Keratinocyte (primary cell): ENCODE data around the gene NR6A1. TPM values are rescaled to one million over a fixed set of nuclear protein-coding genes. Genes with fewer than 3 reads are reported as not detected.

Experiments used
- DNase-seq: peaks from one replicate; pipeline ENCODE4 v3.0.0-alpha.2; 2011; ENCODE audit warnings: low read depth, missing footprints, low spot score
- FAIRE-seq: peaks from 2 replicates; lab custom pipeline; 2011; peaks lifted over from hg19 to GRCh38; lab: Jason Lieb, UNC
- H2AFZ ChIP-seq: 2 replicates; pipeline ENCODE4 v1.6.0; 2012; ENCODE audit warnings: low read length, control low read depth, inconsistent platforms; ENCODE audit not compliant: control insufficient read depth
- H3K27ac ChIP-seq: 2 replicates; pipeline ENCODE4 v1.5.1; 2011; ENCODE audit warnings: low read length; ENCODE audit not compliant: control insufficient read depth, insufficient read depth
- H3K27me3 ChIP-seq: 3 replicates; pipeline ENCODE4 v1.6.0; 2011; ENCODE audit warnings: low read length; ENCODE audit not compliant: control insufficient read depth, insufficient read depth; ENCODE audit errors: extremely low read depth
- H3K36me3 ChIP-seq, 2 experiments: 2 replicates in 1 of 2; 3 replicates in 1 of 2; pipeline ENCODE4 v1.5.1; 2011; ENCODE audit warnings: low read length in 2 of 2, mild to moderate bottlenecking in 1 of 2; ENCODE audit not compliant: control insufficient read depth in 2 of 2, insufficient read depth in 2 of 2; ENCODE audit errors: extremely low read depth in 1 of 2
- H3K4me1 ChIP-seq: 3 replicates; pipeline ENCODE4 v1.5.1; 2011; ENCODE audit warnings: low read length; ENCODE audit not compliant: control insufficient read depth, insufficient read depth; ENCODE audit errors: extremely low read depth
- H3K4me2 ChIP-seq: 3 replicates; pipeline ENCODE4 v1.6.0; 2011; ENCODE audit warnings: low read depth, low read length; ENCODE audit not compliant: control insufficient read depth, insufficient read depth; ENCODE audit errors: extremely low read depth
- H3K4me3 ChIP-seq, 3 experiments: fragments of 200-600 bp in 1 of 3; sonication (generic) in 1 of 3; 2 replicates in 2 of 3; 3 replicates in 1 of 3; pipeline ENCODE4 v1.5.1; 2011 to 2016; ENCODE audit warnings: low read length in 3 of 3, mild to moderate bottlenecking in 3 of 3, control low read depth in 2 of 3, inconsistent platforms in 1 of 3, low read depth in 1 of 3, mixed read lengths in 1 of 3, mixed run types in 1 of 3, moderate library complexity in 1 of 3; ENCODE audit not compliant: control insufficient read depth in 2 of 3, insufficient read depth in 2 of 3; ENCODE audit errors: extremely low read depth in 1 of 3
- H3K79me2 ChIP-seq: 2 replicates; pipeline ENCODE4 v1.6.0; 2012; ENCODE audit warnings: low read length; ENCODE audit not compliant: control insufficient read depth, insufficient read depth
- H3K9ac ChIP-seq: 3 replicates; pipeline ENCODE4 v1.6.0; 2011; ENCODE audit warnings: low read length; ENCODE audit not compliant: control insufficient read depth, insufficient read depth; ENCODE audit errors: extremely low read depth
- H3K9me1 ChIP-seq: 3 replicates; pipeline ENCODE4 v1.6.0; 2011; ENCODE audit warnings: low read length; ENCODE audit not compliant: control insufficient read depth, insufficient read depth; ENCODE audit errors: extremely low read depth
- H3K9me3 ChIP-seq: 2 replicates; pipeline ENCODE4 v1.5.1; 2012; ENCODE audit warnings: low read depth, low read length; ENCODE audit not compliant: control insufficient read depth
- H4K20me1 ChIP-seq: 3 replicates; pipeline ENCODE4 v1.6.0; 2011; ENCODE audit warnings: low read length; ENCODE audit not compliant: control insufficient read depth, insufficient read depth; ENCODE audit errors: extremely low read depth
- EZH2 ChIP-seq: IDR thresholded peaks from one replicate; pipeline ENCODE4 v1.6.1; 2012; ENCODE audit warnings: inconsistent platforms, mild to moderate bottlenecking, low read length, moderate library complexity
- dilution Hi-C: fragments of 300-500 bp; cut with MboI; formaldehyde crosslinking; loops from one replicate; pipeline ENCODE4 v1.7.0; 2020; ENCODE audit warnings: low sequenced_read_pairs; ENCODE audit not compliant: extremely low pct_ligation_motif_present
- polyA plus RNA-seq, 5 experiments: library from polyadenylated mRNA; depleted of rRNA in 3 of 5; stranded (reverse) in 3 of 5; stranded (forward) in 1 of 5; unstranded in 1 of 5; fragments of >200 nt; gene quantifications; 1 replicate in 1 of 5; 2 replicates in 3 of 5; 3 replicates in 1 of 5; pipeline versions ENCODE4 v1.2.1 to v1.2.3, GENCODE V29; 2011 to 2012; ENCODE audit warnings: missing spikeins in 2 of 5, low read depth in 1 of 5, low replicate concordance in 1 of 5
- TF ChIP-seq, protein P1 (sequence below), 3 experiments: IDR thresholded peaks in 1 of 3; conservative IDR thresholded peaks in 1 of 3; optimal IDR thresholded peaks in 1 of 3; 2 replicates in 2 of 3; 3 replicates in 1 of 3; pipeline versions ENCODE3 to v1.5.1; 2011; ENCODE audit warnings: low read length in 3 of 3, mild to moderate bottlenecking in 3 of 3, moderate library complexity in 2 of 3, control low read depth in 1 of 3, inconsistent platforms in 1 of 3; ENCODE audit not compliant: insufficient read depth in 2 of 3; ENCODE audit errors: extremely low read depth in 1 of 3

The NR6A1 gene
- polyA plus RNA-seq, 1 donor (not counting 4 experiments of a cell fraction or from before 2014, with no cell fraction given), result 1.8 TPM

DNA sequence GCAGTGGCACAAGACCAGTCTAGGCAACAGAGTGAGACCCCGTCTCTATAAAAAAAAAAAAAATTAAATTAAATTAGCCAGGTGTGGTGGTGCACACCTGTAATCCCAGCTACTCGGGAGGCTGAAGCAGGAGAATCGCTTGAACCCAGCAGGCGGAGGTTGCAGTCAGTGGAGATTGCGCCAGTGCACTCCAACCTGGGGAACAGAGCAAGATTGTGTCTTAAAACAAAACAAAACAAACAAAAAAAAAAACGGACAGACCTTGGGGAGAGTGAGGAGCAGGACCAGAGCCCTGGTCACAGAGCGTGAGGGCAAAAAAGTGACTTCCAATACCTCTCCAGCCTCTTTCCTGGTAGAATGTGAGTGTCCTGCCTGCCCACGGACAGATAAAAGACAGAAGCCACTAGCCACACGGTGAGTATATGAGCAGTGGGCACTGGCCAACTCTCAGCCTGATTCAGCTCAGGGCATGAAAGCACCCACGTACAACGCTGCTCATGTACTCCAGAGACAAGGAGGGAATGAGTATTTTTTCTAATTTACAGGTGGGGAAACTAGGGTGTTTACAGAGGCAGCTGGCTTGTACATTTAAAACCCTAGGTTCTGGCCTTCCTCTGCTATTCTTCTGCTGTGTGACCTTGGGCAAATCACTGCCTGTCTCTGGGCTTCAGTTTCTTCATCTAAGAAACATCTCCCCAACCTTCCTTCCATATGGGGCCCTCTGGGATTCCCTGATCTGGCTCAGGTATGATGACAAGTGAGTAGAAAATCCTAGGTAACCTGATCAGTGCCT lies 7.7 kb upstream of the NR6A1 start:
- no peak overlapping the region for H3K9ac ChIP-seq
- H3K79me2 ChIP-seq, result no peaks in the 10 kb centered on the region
- H3K9me3 ChIP-seq, result no peaks in the 10 kb centered on the region
- H3K27me3 ChIP-seq, result peaks cover 20% of the 10 kb centered on the region
- H4K20me1 ChIP-seq, result peaks cover 5% of the 10 kb centered on the region
- no peaks in the 10 kb centered on the region for H3K36me3 ChIP-seq
- FAIRE-seq, result no peak
- peaks cover 18% of the 10 kb centered on the region for H3K4me1 ChIP-seq
- peak overlapping the region in 1 of 3 experiments; percentile 18 for H3K4me3 ChIP-seq
- no peak for DNase-seq
- H2AFZ ChIP-seq, result no peak overlapping the region
- dilution Hi-C loops, result no loop called here
- peak overlapping the region; percentile 2 for H3K4me2 ChIP-seq
- no peak overlapping the region for H3K27ac ChIP-seq
- TF ChIP-seq, protein P1, sequence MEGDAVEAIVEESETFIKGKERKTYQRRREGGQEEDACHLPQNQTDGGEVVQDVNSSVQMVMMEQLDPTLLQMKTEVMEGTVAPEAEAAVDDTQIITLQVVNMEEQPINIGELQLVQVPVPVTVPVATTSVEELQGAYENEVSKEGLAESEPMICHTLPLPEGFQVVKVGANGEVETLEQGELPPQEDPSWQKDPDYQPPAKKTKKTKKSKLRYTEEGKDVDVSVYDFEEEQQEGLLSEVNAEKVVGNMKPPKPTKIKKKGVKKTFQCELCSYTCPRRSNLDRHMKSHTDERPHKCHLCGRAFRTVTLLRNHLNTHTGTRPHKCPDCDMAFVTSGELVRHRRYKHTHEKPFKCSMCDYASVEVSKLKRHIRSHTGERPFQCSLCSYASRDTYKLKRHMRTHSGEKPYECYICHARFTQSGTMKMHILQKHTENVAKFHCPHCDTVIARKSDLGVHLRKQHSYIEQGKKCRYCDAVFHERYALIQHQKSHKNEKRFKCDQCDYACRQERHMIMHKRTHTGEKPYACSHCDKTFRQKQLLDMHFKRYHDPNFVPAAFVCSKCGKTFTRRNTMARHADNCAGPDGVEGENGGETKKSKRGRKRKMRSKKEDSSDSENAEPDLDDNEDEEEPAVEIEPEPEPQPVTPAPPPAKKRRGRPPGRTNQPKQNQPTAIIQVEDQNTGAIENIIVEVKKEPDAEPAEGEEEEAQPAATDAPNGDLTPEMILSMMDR (optimal IDR thresholded peaks at IDR 0.05 in 1 of 3, IDR thresholded peaks at IDR 0.05 in 1 of 3, conservative IDR thresholded peaks at IDR 0.05 in 1 of 3; ENCODE audit: extremely low read depth in 1 of 3, insufficient read depth in 2 of 3, low read length in 3 of 3), result no peak
- no peak for TF ChIP-seq EZH2
- no peaks in the 10 kb centered on the region for H3K9me1 ChIP-seq

DNA sequence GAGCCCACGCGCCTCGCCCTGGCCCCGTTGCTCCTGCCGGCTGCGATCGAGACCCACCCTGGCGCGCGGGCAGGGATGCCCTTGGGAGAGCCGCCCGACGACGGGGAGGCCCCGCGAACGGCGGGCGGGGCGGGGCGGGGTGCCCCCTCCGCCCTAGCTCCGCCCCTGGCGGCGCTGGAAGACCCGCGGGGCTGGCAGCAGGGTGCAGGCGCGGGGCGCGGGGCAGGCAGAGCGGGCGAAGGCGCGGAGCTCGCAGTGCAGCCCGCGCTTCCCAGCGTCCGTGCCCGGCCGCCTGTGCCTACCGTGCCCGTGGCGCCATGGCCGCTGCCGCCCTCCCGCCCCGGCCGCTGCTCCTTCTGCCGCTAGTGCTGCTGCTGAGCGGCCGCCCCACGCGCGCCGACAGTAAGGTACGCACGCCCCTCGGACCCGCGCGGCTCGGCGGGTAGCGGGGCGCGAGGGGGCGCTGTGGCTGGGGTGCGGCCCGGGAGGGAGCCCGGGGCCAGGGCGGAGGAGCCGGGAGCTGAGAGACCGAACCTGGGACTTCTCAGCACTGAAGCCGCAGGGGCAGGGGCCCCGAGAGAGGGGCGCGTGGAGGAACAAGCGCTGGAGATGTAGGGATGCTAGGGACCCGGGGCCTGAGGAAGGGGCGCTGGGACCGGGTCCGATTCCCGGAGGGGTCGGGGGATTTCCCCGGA lies 6.0 kb upstream of the NR6A1 start, which contains the start of gene OLFML2A:
OLFML2A (plus strand) TSS at position 180 of the 695 bp plus-strand sequence; CDS start at position 318, 138 bp downstream.
- DNase-seq, result no peak
- H3K79me2 ChIP-seq, result no peaks in the 10 kb centered on the region
- H3K4me3 ChIP-seq, result peak within 1 kb of the TSS; percentile 31 to 69 (median 58)
- peaks cover 20% of the 10 kb centered on the region for H3K27me3 ChIP-seq
- H3K9ac ChIP-seq, result peak within 1 kb of the TSS; percentile 48
- H3K27ac ChIP-seq, result no peak within 1 kb of the TSS
- dilution Hi-C loops, result no loop called here
- peaks cover 5% of the 10 kb centered on the region for H4K20me1 ChIP-seq
- TF ChIP-seq, protein P1 (optimal IDR thresholded peaks at IDR 0.05 in 1 of 3, IDR thresholded peaks at IDR 0.05 in 1 of 3, conservative IDR thresholded peaks at IDR 0.05 in 1 of 3; ENCODE audit: extremely low read depth in 1 of 3, insufficient read depth in 2 of 3, low read length in 3 of 3), result peak in 1 of 3 experiments; percentile 63
- TF ChIP-seq EZH2, result no peak
- H3K9me3 ChIP-seq, result no peaks in the 10 kb centered on the region
- no peak for FAIRE-seq
- peak within 1 kb of the TSS; percentile 63 for H3K4me2 ChIP-seq
- peaks cover 18% of the 10 kb centered on the region for H3K4me1 ChIP-seq
- no peaks in the 10 kb centered on the region for H3K9me1 ChIP-seq
- peak within 1 kb of the TSS; percentile 56 for H2AFZ ChIP-seq
- H3K36me3 ChIP-seq, result no peaks in the 10 kb centered on the region
